Amniotic stem cell (primary cell): Measurements from ENCODE around the gene CEP85.
"Not testable (repeated sequence)": the region's sequence is repeated elsewhere in the genome, so short reads cannot be mapped to it uniquely, and the experiment has no call there.

ENCODE experiments used
- DNase-seq: peaks from one replicate; lab custom pipeline; 2025; lab: John Stamatoyannopoulos, UW

CEP85 gene

DNA sequence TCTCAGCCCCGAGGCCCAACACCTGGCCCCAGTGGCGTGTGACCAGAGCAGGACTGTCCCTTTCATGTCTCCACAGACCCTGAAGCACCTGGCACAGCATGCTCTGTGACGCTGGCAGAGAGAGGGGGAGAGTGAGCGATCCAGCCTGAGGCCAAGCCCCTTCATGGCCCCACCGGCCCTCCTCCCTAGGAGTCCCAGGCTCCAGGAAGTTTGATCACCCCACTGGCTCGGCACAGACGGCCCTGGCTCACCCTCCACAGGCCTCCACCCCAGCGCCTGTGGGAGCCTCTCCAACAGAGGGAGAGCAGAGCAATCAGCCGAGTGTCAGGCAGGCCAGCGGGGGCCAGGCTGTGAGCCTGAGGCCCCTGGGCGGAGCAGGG lies 56.9 kb downstream of the CEP85 start:
- DNase-seq, result no peak

DNA sequence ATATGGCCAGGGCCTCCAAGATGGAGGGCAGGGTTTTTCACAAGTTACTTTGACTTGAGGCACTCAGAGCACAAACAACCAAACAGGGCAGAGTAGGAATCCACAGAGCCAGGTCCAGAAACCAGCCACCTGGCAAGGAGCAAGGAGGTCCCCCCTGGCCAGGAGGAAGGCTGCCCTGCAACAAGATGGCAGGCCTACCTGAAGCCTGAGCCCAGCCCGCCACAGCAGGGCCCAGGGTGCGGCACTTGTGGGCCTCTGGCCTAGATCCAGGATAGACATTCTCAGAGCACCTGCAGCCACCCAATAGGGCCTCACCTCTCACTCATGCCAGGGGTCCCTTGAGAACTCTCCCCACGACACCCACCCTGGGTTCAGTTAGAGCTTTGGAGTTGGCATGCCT lies 57.4 kb downstream of the CEP85 start:
- DNase-seq, result no peak

DNA sequence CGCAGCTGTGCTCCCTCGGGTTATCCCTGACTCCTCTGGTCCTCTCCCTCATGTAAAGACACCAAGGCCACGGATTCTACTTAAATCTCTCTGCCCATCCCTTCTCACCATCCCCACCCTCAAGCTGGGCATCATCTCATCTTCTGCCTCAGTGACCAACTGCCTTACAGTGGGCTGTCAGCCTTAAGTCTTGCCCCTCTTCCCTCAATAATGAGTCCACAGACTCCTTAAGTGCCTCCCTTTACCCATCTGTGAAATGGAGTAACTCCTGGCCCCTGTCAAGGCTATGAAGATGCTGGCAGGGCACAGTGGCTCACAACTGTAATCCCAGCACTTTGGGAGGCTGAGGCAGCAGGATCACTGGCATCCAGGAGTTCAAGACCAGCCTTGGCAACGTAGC lies 57.9 kb downstream of the CEP85 start:
- DNase-seq, result no peak

DNA sequence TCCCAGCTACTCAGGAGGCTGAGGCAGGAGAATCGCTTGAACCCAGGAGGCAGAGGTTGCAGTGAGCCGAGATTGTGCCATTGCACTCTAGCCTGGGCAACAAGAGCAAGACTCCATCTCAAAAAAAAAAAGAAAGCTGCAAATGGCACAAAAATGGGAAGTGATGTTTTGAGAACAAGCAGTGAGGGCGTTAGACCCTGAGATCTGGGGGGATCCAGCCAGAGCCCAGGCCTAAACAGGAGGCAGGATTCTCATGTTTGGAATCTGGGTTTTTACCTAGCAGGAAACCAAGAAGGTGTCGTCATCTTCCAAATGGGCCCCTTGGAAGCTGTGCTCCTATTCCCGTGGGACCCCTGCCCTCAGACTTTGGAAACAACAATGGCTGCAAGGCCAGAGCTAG lies 58.7 kb downstream of the CEP85 start:
- DNase-seq, result not testable (repeated sequence)

DNA sequence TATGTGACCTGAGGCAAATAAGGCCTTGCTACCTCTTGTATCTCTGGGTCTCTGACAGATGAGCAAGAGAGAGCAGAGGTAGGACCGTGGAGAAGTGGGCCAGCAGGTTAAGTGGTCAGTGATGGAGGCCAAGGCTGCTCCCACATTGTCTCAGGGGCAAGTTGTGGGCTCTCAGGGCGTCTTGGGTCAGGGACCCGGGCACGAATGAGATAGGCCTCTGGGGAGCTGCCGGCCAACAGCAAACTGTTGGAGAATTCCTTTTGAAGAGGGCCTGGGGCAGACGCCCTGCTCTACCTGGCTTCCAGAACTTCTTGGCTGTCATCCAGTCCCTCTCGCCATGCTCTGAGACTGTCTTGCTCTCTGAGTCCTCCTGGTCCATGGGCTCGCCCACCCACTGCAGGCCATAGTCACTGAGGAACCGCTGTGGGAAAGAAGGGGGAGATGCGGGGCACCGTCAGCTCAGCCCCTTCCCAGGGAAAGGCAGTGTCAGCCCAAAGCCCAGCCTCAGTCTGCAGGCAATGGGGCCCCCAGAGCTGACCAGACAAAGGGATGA lies 60.0 kb downstream of the CEP85 start:
- no peak for DNase-seq

DNA sequence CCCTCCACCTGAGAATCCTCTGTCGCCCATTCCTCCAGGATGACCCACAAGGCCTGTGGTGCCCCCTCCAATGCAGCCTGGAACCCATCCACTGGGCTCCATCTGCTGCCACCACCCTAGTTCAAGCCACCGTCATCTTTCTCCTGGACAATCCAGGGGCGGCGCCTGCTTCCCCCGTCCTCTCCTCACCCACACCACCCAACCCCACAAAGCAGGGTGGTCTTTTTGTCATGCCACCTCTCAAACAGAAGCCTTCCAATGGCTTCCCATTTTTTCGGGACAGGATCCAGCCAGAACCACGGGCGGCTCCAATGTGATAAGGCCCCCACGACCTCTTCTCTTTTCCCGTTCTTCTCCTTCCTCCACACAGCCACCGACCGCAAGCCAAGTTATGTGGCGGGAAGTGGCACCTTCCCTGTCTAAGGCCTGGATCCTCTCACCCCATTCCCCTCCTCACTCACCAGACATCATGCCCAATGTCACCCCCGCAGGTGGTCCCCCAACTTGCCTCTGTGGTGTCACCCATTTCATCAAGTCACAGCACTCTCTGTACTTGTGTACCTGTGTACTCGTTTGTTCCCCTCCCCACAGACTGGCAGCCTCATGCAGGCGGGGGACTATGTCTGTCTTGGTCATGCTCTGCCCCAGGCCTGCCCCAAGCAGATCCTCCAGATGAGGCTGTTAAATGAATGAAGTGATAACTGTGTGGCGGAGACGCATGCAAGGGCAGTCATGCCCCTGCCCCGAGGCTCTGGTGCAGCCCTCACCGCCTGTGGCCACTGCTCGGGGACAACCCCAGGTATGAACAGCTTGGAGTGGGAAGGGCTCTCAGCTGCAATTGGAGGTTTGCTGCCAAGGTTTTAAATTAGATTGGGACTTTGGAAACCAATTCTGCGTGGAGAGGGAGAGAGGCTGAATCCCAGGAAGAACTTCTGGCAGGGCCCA lies 61.5 kb downstream of the CEP85 start:
- no peak for DNase-seq

DNA sequence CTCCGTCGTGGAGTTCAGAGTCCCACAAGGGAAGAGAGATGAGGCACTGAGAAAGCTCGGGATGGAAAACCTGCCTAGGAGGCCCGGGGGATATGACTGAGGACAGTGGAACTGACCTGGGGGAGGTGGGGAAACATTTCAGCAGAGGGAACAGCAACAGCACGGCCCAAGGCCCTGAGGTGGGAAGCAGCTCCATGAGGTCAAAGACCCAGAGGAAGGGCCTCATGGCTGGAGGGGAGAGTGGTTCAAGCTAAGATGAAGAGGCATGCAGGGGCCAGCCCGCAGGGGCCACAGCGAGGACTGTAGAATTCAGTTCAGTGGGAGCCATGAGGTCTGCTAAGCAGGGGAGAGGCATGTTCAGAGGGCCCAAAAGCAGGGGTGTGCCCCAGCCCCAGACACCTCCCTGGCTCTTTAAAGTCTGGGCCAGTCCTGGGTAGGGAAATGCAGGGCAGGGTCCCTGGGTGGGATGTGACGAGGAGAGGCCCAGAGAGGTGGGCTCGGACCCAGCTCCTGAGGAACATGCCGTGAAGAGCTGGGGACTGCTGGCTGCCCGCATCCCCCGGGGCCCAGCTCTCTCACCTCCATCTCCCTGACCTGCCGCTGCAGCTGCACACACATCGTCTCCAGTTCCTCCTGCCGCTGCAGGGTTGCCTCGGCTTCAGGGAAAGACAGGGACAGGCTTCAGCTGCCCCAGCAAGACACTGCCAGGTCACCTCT lies 62.5 kb downstream of the CEP85 start:
- DNase-seq, result no peak

DNA sequence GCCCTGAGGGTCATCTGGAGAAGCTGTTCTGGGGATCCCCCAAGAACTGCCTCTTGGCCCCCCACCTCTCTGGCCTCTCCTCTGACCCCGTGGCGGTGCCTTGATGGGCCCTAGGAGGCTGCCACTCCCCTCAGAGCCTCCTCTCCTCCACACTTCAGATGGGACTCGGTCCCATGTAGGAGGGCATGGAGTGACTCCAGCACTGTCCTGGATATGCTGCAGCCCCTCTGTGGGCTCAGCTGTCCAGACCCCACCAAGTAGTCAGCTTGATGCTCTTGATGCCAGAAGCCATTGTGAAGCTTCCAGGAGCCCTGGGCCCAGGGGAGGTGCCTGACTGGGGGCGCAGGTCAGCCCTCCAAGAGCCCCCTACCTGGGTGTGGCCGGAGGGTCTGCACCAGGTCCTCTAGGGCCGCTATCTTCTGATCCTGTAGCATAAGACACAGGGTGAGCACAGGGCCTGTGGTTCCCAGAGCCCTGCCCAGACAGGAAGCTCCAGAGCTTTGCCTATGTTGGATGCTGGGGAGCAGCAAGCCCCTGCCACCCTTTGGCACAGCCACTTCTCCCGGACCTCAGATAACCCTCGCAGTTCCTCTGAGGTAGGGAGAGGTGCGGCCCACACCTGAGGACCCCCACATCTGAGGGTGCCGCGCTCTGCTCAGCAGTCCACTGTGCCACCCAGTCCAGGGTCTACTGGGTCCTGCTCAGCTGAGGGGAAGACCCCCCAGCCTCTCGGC lies 63.2 kb downstream of the CEP85 start:
- DNase-seq, result no peak

DNA sequence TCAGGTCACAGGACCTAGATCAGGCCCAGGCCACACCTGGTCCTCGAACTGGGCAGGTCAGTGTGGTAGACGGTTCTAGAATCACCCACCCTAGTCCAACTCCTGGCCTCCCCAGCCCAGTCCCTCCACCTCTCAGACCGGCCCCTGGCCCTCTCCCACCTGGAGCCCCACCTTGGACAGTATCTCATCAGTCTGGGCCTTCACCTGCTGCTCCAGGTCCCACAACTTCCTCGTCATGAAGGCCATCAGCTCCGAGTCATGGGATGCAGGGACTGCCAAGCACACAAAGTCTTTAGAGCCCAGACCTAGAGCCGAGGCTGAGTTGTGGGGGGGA lies 63.8 kb downstream of the CEP85 start:
- DNase-seq, result no peak

DNA sequence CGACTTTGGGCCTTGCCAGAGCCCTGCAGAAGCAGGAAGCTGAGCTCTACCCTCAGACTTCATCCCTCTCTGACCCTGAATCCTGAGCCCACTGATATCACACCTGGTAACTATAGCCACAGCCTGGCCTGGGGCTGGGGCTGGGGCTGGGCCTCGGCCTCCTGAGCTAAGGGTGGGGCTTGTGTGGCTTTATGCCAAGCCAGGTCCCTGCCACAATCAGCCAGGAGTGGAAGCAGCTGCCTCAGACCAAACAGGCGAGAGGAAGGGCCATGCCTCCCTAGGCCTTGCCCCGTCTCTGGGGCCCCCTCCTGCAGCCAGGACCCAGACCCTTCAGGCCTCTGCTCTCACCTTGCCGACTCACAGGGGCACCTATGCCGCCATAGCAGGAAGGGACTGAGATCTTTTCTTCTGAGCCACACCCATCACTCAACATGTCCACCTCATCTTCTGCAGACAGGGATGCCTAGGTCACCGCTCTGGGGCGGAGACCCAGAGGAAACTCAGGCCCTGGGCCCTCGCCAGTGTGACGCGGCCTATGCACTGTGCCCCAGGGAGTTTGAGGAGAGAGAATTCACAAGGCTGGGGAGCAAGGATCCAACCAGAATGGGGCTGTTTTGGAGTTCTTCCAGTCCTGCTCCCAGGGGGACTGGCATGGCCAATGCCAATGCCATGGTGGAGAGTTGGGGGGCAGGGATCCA lies 66.7 kb downstream of the CEP85 start:
- DNase-seq, result no peak

DNA sequence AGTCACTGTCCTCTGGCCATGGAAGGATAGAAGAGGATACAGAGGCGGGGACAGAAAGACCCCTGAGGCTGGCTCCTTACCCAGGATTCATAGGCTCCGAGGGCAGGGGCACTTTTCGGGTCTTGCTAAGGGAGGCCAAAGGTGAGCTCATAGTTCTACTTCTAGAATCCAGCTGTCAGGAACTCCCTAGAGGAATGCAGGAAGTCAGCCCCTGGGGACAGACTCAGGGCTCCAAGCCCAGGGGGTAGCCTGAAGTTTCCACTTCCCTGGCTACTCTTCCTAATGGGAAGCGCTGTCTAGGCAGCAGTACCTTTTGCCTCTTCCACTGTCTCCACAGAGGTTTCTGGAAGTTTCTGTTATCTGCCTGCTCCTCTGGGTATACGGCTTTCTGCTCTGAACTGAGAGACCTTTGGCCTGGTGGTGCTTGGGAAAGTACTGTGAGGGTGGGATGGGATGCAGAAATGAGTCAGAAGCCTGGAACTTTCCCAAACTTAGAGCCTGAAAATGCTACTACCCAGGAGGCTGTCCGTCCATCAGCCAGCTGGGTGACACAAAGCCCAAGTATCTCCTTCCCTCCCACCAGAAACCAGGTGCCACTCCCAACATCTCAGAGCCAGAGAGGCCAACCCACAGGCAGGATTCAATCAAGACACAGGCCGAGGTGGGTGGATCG lies 68.9 kb downstream of the CEP85 start:
- DNase-seq, result no peak

DNA sequence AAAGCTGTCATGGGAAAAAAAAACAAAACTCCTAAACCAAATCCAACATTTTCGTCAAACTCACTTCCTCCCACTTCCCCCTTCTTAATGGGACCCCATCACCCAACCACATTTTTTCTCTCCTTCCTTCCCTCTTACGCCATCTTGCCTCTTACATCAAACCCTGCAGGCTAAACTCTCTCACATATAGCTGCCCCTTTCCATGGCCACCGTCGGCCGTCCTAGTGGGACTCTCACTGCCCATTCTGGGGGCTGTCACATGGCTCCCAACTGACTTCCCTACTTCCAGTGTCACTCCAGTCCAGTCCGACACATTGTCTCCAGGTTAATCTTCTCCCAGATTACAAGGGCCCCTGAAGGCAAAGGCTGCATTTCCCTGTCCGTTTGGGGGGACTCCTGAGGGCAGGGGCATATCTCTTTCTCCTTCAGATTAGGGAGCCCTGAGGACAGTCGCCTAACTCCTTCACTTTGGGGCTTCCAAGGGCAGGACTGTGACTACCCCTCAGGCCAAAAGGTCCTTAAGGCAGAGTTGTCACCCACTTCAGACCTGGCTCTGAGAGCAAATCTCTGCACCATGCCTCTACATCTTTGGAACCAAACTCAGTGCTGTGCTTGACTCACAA lies 71.8 kb downstream of the CEP85 start:
- no peak for DNase-seq

DNA sequence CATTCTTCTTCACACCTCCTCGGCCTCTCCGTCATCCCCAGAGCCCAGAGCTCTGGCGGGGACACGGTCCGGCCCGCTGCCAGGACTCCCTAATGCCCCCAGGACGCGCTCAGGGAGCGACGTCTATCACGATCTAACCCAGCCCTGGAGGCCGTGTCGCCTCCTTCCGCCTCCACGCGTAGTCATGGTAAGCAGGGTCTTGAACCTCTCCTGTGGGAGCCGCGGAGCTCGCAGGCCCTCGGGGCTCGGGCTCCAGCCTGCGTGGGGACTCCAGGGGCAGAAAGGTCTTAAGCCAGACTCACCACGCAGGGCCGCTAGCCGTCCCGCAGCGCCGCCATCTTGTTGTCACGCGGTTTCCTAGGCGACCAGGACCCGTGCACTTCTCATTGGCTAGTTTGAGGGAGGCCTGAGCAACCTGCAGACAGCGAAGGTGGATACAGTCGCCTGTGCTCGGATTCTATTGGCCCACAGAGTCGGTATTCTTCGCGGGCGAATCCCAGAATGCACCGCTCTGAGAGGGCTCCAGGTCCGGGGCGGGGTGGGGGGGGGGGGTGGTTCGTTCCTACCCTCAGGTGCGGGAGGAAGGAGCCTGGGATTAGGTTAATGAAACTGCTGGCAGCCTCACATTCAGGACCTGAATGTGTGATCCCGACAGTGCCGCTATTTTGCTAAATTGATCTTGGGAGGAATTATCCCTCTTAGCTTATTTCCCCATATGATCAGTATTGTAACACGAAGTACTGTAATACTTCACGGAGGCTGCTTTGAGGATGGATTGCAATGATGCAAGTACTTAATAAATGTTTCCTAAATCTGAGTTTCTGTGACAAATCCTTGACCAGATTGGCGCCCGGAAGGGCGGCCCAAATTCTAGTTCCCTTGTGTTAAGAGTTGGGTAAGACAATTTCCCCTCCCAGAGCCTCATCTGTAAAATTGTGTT lies 72.6 kb downstream of the CEP85 start, which contains the start of gene UBXN11:
UBXN11 (minus strand) TSS at position 347 of the 940 bp plus-strand sequence. CDS start 3,753 bp downstream, outside the sequence.
- peak; percentile 93 for DNase-seq

DNA sequence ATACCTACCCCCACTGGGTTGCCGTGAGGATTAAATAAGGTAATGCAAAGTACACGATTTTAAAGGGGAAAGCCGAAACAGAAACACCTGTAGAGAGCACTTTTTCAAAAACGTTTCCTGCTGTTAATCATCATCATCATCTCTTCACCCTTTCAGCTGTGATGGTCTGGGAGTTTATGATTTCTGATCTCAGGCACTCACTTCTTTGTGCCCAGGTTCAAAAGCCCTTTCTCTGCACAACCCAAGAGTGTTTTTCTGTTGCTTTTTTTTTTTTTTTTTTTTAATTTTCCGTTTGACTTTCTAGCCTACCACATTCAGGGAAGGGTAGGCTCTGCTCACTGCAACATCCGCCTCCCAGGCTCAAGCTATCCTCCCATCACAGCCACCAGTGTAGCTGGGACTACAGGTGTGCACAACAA lies 73.4 kb downstream of the CEP85 start:
- DNase-seq, result no peak

DNA sequence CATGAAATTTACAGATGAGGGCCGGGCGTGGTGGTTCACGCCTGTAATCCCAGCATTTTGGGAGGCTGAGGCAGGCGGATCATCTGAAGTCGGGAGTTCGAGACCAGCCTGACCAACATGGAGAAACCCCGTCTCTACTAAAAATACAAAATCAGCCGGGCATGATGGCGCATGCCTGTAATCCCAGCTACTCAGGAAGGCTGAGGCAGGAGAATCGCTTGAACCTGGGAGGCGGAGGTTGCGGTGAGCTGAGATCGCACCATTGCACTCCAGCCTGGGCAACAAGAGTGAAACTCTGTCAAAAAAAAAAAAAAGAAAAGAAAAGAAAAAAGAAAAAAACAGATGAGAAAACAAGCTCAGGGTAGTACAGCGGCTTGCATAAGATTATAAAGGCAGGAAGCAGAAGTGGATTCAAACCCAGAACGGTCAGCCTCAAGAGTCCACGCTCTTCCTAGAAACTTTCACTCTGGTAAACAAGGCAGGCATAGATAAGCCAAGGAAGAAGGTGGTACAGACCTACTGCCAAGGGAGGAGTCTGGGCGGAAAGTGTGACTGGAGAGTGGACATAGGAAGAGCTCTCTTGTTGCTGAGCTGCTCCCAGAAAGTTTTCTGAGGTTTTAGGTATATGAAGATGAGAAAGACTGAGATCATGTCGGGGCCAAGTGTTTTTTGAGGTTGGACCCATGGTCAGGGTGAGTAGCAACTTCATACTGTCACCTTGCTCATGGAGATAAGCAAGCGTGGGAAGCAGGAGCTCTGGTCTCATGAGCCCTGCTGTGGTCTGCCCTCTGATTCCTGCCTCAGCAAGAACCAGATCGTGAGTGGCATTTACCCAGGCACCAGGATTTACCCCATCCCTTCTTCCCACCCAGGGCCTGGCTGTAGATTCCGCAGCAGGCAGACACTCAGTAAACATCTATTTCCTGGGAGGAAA lies 74.2 kb downstream of the CEP85 start:
- not testable (repeated sequence) for DNase-seq

DNA sequence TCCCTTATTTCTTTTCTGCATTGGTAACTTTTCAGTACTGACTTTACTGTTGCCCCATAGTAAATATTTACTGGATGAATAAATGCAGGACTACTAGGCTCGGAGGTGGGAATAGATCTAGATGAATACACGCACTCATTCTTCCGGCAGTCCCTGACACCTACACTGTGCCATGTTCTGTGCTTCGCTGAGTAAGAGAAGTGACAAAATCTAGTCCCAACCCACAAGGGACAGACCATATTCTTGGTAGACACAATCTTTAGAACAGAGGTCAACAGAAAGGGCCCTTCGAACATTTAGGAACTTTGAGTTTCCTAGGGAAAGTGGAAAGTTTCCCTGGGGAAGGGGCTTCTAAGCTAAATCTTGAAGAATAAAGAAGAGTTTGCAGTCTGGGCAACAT lies 80.5 kb downstream of the CEP85 start:
- no peak for DNase-seq

DNA sequence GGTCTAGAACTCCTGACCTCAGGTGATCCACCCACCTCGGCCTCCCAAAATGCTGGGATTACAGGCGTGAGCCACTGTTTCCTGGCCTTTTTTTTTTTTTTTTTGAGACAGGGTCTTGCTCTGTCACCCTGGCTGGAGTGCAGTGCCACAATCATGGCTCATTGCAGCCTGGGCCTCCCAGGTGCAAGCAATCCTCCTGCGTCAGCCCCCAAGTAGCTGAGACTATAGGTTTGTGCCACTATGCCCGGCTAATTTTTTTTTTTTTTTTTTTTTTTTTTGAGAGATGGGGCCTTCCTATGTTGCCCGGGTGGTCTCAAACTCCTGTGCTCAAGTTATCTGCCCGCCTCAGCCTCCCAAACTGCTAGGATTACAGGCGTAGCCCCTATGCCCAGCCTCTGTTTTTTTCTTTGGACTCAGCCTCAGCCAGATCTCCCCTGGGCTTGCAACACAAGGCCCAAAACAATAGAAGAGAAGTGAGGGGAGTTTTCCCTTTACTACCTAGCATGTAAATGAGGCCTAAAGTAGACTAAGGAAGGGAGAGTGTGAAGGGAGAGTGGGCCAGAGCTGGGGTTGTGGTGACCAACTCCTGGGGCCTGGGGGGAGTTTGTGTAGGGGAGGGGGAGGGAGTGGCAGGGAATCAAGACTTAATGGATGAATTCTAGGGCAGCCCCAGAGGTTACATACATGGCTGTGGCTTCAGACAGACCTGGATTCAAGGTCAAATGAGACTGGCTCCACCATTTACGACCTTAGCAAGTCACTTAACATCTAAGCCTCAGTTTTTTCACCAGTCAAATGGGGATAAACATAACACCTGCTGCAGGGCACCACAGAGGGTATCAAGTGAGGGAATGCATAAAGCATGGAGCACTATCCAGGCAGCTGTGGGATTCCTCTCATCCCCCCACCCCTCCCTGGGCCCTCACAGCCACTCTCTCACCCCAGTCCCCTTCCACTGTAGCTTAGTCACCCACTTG lies 82.2 kb downstream of the CEP85 start:
- DNase-seq, result no peak
